ENCODE measurements around the gene PRDM5. TPM values are rescaled to one million over a fixed set of nuclear protein-coding genes. Genes with fewer than 3 reads are reported as not detected.

Gene PRDM5
- total and polyA plus RNA-seq, 10 of the 15 experiments (the other 5 are each of a cell fraction or from before 2014, with no cell fraction given), result 0.07 TPM; not detected in 9

DNA sequence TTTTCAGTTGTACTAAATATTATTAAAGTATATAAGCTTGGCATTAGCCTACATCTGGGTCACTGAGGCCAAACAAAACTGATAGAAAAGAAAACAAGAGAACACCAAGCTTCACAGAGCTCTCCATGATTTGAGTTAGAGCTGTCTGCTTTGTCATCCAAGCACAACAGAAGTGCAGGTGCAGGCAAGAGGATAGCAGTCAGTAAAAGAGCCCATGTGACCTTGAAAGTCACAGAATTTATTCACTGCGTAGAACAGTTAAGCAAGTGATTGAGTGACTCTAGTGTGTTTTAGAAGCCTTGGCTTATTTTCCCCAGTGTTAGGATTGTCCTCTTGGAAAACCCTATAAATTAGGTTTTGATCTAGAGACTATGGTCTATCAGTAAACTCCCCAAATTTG is 49.4 kb upstream of the PRDM5 start:
- CTCF ChIA-PET, result no interaction called here
- no peak for TF ChIP-seq SMAD1 (IDR thresholded peaks at IDR 0.05; ENCODE audit: low read depth, partially characterized antibody)
- Histone ChIP-seq H2AFZ (ENCODE audit: control insufficient read depth, low read depth, low read length) (no peak overlapping the region), H3K27me3 (replicated peaks in 1 of 2; ENCODE audit: control insufficient read depth in 2 of 2, insufficient read depth in 2 of 2, low read length in 1 of 2) (no peaks in the 10 kb centered on the region), H3K36me3 (ENCODE audit: control insufficient read depth in 2 of 2, insufficient read depth in 2 of 2, low read length in 1 of 2) (no peaks in the 10 kb centered on the region), H3K9ac (ENCODE audit: control insufficient read depth, insufficient read depth, low read length) (no peak overlapping the region), H3K27ac (ENCODE audit: control insufficient read depth, insufficient read depth) (no peak overlapping the region), H3K4me2 (ENCODE audit: control insufficient read depth, insufficient read depth) (no peak overlapping the region), H3K79me2 (ENCODE audit: control insufficient read depth, insufficient read depth, low read length) (no peaks in the 10 kb centered on the region), H4K20me1 (ENCODE audit: control insufficient read depth, insufficient read depth) (no peaks in the 10 kb centered on the region), H3K9me3 (replicated peaks; ENCODE audit: control insufficient read depth, insufficient read depth, low read length) (no peaks in the 10 kb centered on the region), H3K4me3 (no peak overlapping the region), H3K4me1 (ENCODE audit: control insufficient read depth, insufficient read depth, low read length) (no peaks in the 10 kb centered on the region)
- in situ Hi-C loops (cut with MboI) (no loop called here), intact Hi-C loops (cut with micrococcal nuclease; ENCODE audit: unreplicated experiment) (loop anchor here (10.0 kb wide), 1 partner anchor 817 kb away; no protein-coding TSS in a partner anchor)
- SMC1A ChIA-PET (ENCODE audit: uncharacterized antibody, unreplicated experiment), result no interaction called here
- FAIRE-seq (no peak), DNase-seq (ENCODE audit: low read depth, low spot score) (no peak), ATAC-seq (no peak)
- no TSS peak for BruUV-seq (replicated peaks)
- POLR2A ChIA-PET, result no interaction called here
- 33% methylated on average over 1 of the region's 1 CpG for WGBS (ENCODE audit: insufficient coverage, insufficient replicate concordance, low lambda C conversion rate, missing lambda C conversion rate)
- RAD21 ChIA-PET (ENCODE audit: unreplicated experiment), result no interaction called here

DNA sequence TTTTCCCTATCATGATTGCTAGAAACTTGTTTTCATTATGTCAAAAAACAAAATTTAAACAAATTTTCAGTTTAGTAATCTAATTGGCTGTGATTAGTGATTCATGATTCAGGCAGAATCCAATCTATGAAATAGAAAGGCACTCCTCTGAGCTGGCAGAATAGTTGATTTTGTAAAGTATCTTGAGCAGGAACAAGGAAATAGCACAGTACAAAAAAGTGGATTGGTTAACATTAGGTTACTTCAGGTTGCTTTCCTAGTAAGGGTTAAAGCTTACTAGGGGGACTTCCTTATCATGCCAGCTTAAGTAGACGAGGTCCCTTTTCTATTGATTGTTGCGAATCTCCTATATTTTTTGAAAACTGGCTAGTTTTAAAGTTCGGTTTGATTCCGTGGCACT is 43.4 kb upstream of the PRDM5 start:
- ChIA-PET RAD21 (ENCODE audit: unreplicated experiment) (no interaction called here), POLR2A (no interaction called here), CTCF (no interaction called here), SMC1A (ENCODE audit: uncharacterized antibody, unreplicated experiment) (no interaction called here)
- no peaks in the 10 kb centered on the region for H3K36me3 ChIP-seq (ENCODE audit: control insufficient read depth in 2 of 2, insufficient read depth in 2 of 2, low read length in 1 of 2)
- H3K27me3 ChIP-seq (replicated peaks in 1 of 2; ENCODE audit: control insufficient read depth in 2 of 2, insufficient read depth in 2 of 2, low read length in 1 of 2), result no peaks in the 10 kb centered on the region
- H3K9ac ChIP-seq (ENCODE audit: control insufficient read depth, insufficient read depth, low read length), result no peak overlapping the region
- H3K4me3 ChIP-seq, result no peak overlapping the region
- no peaks in the 10 kb centered on the region for H3K79me2 ChIP-seq (ENCODE audit: control insufficient read depth, insufficient read depth, low read length)
- no peaks in the 10 kb centered on the region for H4K20me1 ChIP-seq (ENCODE audit: control insufficient read depth, insufficient read depth)
- no peak overlapping the region for H3K27ac ChIP-seq (ENCODE audit: control insufficient read depth, insufficient read depth)
- DNase-seq (ENCODE audit: low read depth, low spot score), result no peak
- ATAC-seq, result no peak
- intact Hi-C loops (cut with micrococcal nuclease; ENCODE audit: unreplicated experiment) (no loop called here), in situ Hi-C loops (cut with MboI) (no loop called here)
- H2AFZ ChIP-seq (ENCODE audit: control insufficient read depth, low read depth, low read length), result no peak overlapping the region
- no TSS peak for BruUV-seq (replicated peaks)
- FAIRE-seq, result no peak
- TF ChIP-seq CEBPZ (IDR thresholded peaks at IDR 0.05; ENCODE audit: low read depth, low read length) (no peak), CBX5 (IDR thresholded peaks at IDR 0.05; ENCODE audit: low read depth) (no peak), GABPA (IDR thresholded peaks at IDR 0.05; ENCODE audit: low read depth) (no peak), IRF3 (IDR thresholded peaks at IDR 0.05) (no peak), TCF7 (IDR thresholded peaks at IDR 0.05; ENCODE audit: borderline replicate concordance) (no peak), MXI1 (IDR thresholded peaks at IDR 0.05; ENCODE audit: low read depth, low read length) (no peak), RBBP5 (conservative IDR thresholded peaks at IDR 0.05) (no peak), SUZ12 (IDR thresholded peaks at IDR 0.05; ENCODE audit: unreplicated experiment) (no peak), RELA (IDR thresholded peaks at IDR 0.05; ENCODE audit: borderline replicate concordance, partially characterized antibody) (no peak), MTA3 (IDR thresholded peaks at IDR 0.05; ENCODE audit: borderline replicate concordance, low read length) (no peak), KLF5 (IDR thresholded peaks at IDR 0.05; ENCODE audit: partially characterized antibody) (no peak)
- no peaks in the 10 kb centered on the region for H3K9me3 ChIP-seq (replicated peaks; ENCODE audit: control insufficient read depth, insufficient read depth, low read length)
- 50% methylated on average over 4 of the region's 4 CpGs for WGBS (ENCODE audit: insufficient coverage, insufficient replicate concordance, low lambda C conversion rate, missing lambda C conversion rate)
- H3K4me1 ChIP-seq (ENCODE audit: control insufficient read depth, insufficient read depth, low read length), result no peaks in the 10 kb centered on the region
- H3K4me2 ChIP-seq (ENCODE audit: control insufficient read depth, insufficient read depth), result no peak overlapping the region
